ENCODE data around the gene NUMA1. TPM values are rescaled to one million over a fixed set of nuclear protein-coding genes. Genes with fewer than 3 reads are reported as not detected.
A peak's percentile ranks its signal among the peaks of the same experiment; 100 is the strongest.

Gene NUMA1
- total and polyA plus RNA-seq, 2 experiments from 2014 or later = 33.2 to 104 TPM

DNA sequence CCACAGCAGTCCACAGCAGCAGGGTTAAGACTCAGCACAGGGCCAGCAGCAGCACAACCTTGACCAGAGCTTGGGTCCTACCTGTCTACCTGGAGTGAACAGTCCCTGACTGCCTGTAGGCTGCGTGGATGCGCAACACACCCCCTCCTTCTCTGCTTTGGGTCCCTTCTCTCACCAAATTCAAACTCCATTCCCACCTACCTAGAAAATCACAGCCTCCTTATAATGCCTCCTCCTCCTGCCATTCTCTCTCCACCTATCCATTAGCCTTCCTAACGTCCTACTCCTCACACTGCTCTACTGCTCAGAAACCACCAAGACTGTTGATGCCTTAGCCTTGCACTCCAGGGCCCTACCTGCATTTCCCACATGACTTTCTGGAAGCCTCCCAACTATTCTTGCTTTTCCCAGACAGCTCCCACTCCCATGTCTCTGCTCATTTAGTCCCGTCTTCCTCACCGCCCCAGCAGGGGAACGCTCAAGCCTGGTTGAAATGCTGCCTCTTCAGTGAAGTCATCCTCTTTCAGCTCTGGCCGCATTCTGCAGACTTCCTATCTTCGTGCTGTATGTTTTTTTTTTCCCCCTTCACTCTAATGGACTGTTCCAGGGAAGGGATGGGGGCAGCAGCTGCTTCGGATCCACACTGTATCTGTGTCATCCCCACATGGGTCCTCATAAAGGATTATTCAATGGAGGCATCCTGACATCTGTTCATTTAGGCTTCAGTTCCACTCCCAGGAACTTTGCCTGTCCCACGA is 78.3 kb downstream of the NUMA1 start:
- Histone ChIP-seq H3K27ac (ENCODE audit: low read depth) (0 out of 2 replicates have a peak overlapping the region, but pooled peaks have one; percentile 14), H3F3A (replicated peaks; ENCODE audit: low read depth) (no peaks in the 10 kb centered on the region; the same call in none of the 2 replicates), H3K36me3 (ENCODE audit: insufficient read depth) (0 out of 2 replicates have a peak, but pooled peaks cover 5% of the 10 kb centered on the region), H3K4me3 (no peak overlapping the region), H3K79me2 (replicated peaks; ENCODE audit: insufficient read depth) (no peaks in the 10 kb centered on the region), H3K4me2 (no peak overlapping the region), H3K27me3 (ENCODE audit: insufficient read depth) (no peaks in the 10 kb centered on the region), H3K9me2 (ENCODE audit: insufficient read depth) (no peaks in the 10 kb centered on the region), H2AFZ (no peak overlapping the region), H4K20me1 (replicated peaks; ENCODE audit: insufficient read depth) (peaks cover 19% of the 10 kb centered on the region), H3K4me1 (ENCODE audit: insufficient read depth) (no peaks in the 10 kb centered on the region)
- no peaks in the 10 kb centered on the region; the same call in 2 of the 3 replicates for H3K4me1 Mint-ChIP-seq
- peaks cover 29% of the 10 kb centered on the region for H3K27me3 Mint-ChIP-seq (ENCODE audit: insufficient read depth, low read depth, poor library complexity)
- H3K4me3 Mint-ChIP-seq = no peak overlapping the region
- no peaks in the 10 kb centered on the region for H3K9me3 Mint-ChIP-seq
- no peak for ATAC-seq
- H3K27ac Mint-ChIP-seq = no peak overlapping the region
- no peak for TF ChIP-seq REST (IDR thresholded peaks at IDR 0.05; ENCODE audit: unreplicated experiment)
- no peak for TF ChIP-seq EZH2 (IDR thresholded peaks at IDR 0.05; ENCODE audit: low read depth, unreplicated experiment)
- no peak for TF ChIP-seq CREB1 (CRISPR knock-in tag; IDR thresholded peaks at IDR 0.05; ENCODE audit: low read depth)
- TF ChIP-seq ZNF331 (CRISPR knock-in tag; IDR thresholded peaks at IDR 0.05; ENCODE audit: low read depth) = no peak
- no peak; the same call in 1 of the 2 replicates for TF ChIP-seq POLR2AphosphoS5 (IDR thresholded peaks at IDR 0.05; ENCODE audit: low read depth)
- peaks cover 59% of the 10 kb centered on the region for H3K36me3 Mint-ChIP-seq (ENCODE audit: low read depth)
- no peak for DNase-seq (ENCODE audit: low spot score)

DNA sequence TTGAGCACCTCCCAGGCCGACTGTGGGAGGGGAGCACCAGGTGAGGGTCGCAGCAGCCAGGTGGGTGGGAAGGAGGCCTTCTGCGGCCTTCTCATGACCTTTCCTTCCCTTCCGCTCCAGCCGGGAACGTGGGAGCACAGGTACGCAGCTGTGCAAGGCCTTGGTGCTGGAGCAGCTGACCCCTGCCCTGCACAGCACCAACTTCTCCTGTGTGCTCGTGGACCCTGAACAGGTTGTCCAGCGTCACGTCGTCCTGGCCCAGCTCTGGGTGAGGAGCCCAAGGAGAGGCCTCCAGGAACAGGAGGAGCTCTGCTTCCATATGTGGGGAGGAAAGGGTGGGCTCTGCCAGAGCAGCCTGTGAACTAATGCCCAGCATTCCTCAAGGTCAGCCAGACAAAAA is 79.1 kb downstream of the NUMA1 start:
- H3K4me2 ChIP-seq = no peak overlapping the region
- no peaks in the 10 kb centered on the region for H3K4me1 ChIP-seq (ENCODE audit: insufficient read depth)
- no peaks in the 10 kb centered on the region for H3K9me3 Mint-ChIP-seq
- H3K36me3 Mint-ChIP-seq (ENCODE audit: low read depth) = peaks cover 55% of the 10 kb centered on the region
- no peaks in the 10 kb centered on the region for H3K27me3 ChIP-seq (ENCODE audit: insufficient read depth)
- no peak overlapping the region for H3K27ac ChIP-seq (ENCODE audit: low read depth)
- no peak overlapping the region for H2AFZ ChIP-seq
- H3F3A ChIP-seq (replicated peaks; ENCODE audit: low read depth) = no peaks in the 10 kb centered on the region; the same call in 1 of the 2 replicates
- no peak overlapping the region for H3K27ac Mint-ChIP-seq
- DNase-seq (ENCODE audit: low spot score) (no peak), ATAC-seq (no peak)
- H4K20me1 ChIP-seq (replicated peaks; ENCODE audit: insufficient read depth) = peaks cover 16% of the 10 kb centered on the region
- peaks cover 23% of the 10 kb centered on the region for H3K27me3 Mint-ChIP-seq (ENCODE audit: insufficient read depth, low read depth, poor library complexity)
- 0 out of 2 replicates have a peak, but pooled peaks cover 5% of the 10 kb centered on the region for H3K36me3 ChIP-seq (ENCODE audit: insufficient read depth)
- H3K4me1 Mint-ChIP-seq = no peaks in the 10 kb centered on the region; the same call in 2 of the 3 replicates
- H3K4me3 ChIP-seq = no peak overlapping the region
- no peak overlapping the region for H3K4me3 Mint-ChIP-seq
- H3K9me2 ChIP-seq (ENCODE audit: insufficient read depth) = no peaks in the 10 kb centered on the region
- no peaks in the 10 kb centered on the region for H3K79me2 ChIP-seq (replicated peaks; ENCODE audit: insufficient read depth)
- no peak for TF ChIP-seq ZNF114 (CRISPR knock-in tag; IDR thresholded peaks at IDR 0.05)
- TF ChIP-seq, protein P1, sequence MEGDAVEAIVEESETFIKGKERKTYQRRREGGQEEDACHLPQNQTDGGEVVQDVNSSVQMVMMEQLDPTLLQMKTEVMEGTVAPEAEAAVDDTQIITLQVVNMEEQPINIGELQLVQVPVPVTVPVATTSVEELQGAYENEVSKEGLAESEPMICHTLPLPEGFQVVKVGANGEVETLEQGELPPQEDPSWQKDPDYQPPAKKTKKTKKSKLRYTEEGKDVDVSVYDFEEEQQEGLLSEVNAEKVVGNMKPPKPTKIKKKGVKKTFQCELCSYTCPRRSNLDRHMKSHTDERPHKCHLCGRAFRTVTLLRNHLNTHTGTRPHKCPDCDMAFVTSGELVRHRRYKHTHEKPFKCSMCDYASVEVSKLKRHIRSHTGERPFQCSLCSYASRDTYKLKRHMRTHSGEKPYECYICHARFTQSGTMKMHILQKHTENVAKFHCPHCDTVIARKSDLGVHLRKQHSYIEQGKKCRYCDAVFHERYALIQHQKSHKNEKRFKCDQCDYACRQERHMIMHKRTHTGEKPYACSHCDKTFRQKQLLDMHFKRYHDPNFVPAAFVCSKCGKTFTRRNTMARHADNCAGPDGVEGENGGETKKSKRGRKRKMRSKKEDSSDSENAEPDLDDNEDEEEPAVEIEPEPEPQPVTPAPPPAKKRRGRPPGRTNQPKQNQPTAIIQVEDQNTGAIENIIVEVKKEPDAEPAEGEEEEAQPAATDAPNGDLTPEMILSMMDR (conservative IDR thresholded peaks at IDR 0.05; ENCODE audit: low read depth in 2 of 2) = no peak
- TF ChIP-seq, protein P2, sequence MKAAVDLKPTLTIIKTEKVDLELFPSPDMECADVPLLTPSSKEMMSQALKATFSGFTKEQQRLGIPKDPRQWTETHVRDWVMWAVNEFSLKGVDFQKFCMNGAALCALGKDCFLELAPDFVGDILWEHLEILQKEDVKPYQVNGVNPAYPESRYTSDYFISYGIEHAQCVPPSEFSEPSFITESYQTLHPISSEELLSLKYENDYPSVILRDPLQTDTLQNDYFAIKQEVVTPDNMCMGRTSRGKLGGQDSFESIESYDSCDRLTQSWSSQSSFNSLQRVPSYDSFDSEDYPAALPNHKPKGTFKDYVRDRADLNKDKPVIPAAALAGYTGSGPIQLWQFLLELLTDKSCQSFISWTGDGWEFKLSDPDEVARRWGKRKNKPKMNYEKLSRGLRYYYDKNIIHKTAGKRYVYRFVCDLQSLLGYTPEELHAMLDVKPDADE (IDR thresholded peaks at IDR 0.05) = no peak
- no peak for TF ChIP-seq CREB1 (CRISPR knock-in tag; IDR thresholded peaks at IDR 0.05; ENCODE audit: low read depth)
- TF ChIP-seq REST (IDR thresholded peaks at IDR 0.05; ENCODE audit: unreplicated experiment) = no peak
- no peak for TF ChIP-seq EZH2 (IDR thresholded peaks at IDR 0.05; ENCODE audit: low read depth, unreplicated experiment)
- no peak for TF ChIP-seq JUNB (IDR thresholded peaks at IDR 0.05; ENCODE audit: unreplicated experiment)
- no peak for TF ChIP-seq POLR2AphosphoS5 (IDR thresholded peaks at IDR 0.05; ENCODE audit: low read depth)
- no peak for TF ChIP-seq EZH2phosphoT487 (IDR thresholded peaks at IDR 0.05; ENCODE audit: unreplicated experiment)
